Activated CD4-positive, alpha-beta T cell treated with anti-CD3 and anti-CD28 coated beads, Interleukin-2, amount 10 ng/mL, durations not matched to agents 24 days and 14 days (primary cell): Measurements from ENCODE around the gene METRNL. TPM values are rescaled to one million over a fixed set of nuclear protein-coding genes. Genes with fewer than 3 reads are reported as not detected.
A peak's percentile ranks its signal among the peaks of the same experiment; 100 is the strongest.

Experiments used
- DNase-seq: peaks from one replicate; pipeline ENCODE4 v3.0.0; 2022
- H3K27ac Mint-ChIP-seq: one replicate; pipeline ENCODE4 v1.8.0; 2022; ENCODE audit warnings: mild to moderate bottlenecking, mixed read lengths
- H3K27me3 Mint-ChIP-seq: one replicate; pipeline ENCODE4 v1.8.0; 2022; ENCODE audit warnings: mixed read lengths
- H3K36me3 Mint-ChIP-seq: one replicate; pipeline ENCODE4 v1.8.0; 2022; ENCODE audit warnings: low read depth, mild to moderate bottlenecking, mixed read lengths
- H3K4me1 Mint-ChIP-seq: one replicate; pipeline ENCODE4 v1.8.0; 2021; ENCODE audit warnings: mixed read lengths
- H3K4me3 Mint-ChIP-seq: one replicate; pipeline ENCODE4 v1.8.0; 2022; ENCODE audit warnings: mild to moderate bottlenecking, moderate library complexity, mixed read lengths
- H3K9me3 Mint-ChIP-seq: one replicate; pipeline ENCODE4 v1.8.0; 2021; ENCODE audit warnings: mixed read lengths
- intact Hi-C: fragments of 100-400 bp; cut with micrococcal nuclease; formaldehyde crosslinking; loops from one replicate; pipeline ENCODE4 v1.15.1; 2023
- total RNA-seq: library from RNA; stranded (reverse); gene quantifications from 2 replicates; pipeline ENCODE4 v1.2.3, GENCODE V29; 2022

Gene METRNL
- total RNA-seq, 1 donor from 2014 or later = 19.6 TPM

DNA sequence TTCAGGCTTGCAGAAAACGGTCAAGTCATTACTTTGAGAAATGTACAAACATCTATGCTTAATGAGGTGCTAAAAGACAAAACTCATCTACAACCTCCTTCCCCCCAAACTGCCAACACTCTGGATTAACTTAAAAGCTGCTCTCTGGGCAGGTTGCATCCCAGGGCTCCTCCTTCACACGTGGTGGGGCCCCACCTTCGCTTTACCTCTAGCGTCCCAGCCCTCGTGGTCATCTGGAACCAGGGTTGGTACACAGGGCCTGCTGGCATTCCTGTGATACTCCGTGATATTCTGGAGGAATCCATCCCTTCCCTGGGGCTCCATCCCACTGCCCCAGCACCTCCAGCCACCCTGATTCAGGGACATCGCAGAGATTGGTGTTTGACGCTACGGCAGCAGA lies 4.8 kb downstream of the METRNL start:
- Mint-ChIP-seq H3K36me3 (peaks cover 28% of the 10 kb centered on the region), H3K27ac (peak overlapping the region; percentile 85), H3K27me3 (no peaks in the 10 kb centered on the region), H3K9me3 (no peaks in the 10 kb centered on the region), H3K4me3 (peak overlapping the region; percentile 64), H3K4me1 (peaks cover 39% of the 10 kb centered on the region)
- no peak for DNase-seq
- intact Hi-C loops = loop anchor here (5.0 kb wide), 1 partner anchor 97 kb away; no protein-coding TSS in a partner anchor

GRCh38 chr17:83084621-83085056 lies 5.2 kb downstream of the METRNL start:
- Mint-ChIP-seq H3K27me3 (no peaks in the 10 kb centered on the region), H3K9me3 (no peaks in the 10 kb centered on the region), H3K4me1 (peaks cover 39% of the 10 kb centered on the region), H3K27ac (no peak overlapping the region), H3K4me3 (peak overlapping the region; percentile 64), H3K36me3 (peaks cover 28% of the 10 kb centered on the region)
- no peak for DNase-seq
- intact Hi-C loops = loop anchor here (5.0 kb wide), 1 partner anchor 97 kb away; no protein-coding TSS in a partner anchor

- Mint-ChIP-seq H3K27me3 (no peaks in the 10 kb centered on the region), H3K27ac (no peak overlapping the region), H3K9me3 (no peaks in the 10 kb centered on the region), H3K4me3 (peak overlapping the region; percentile 64), H3K36me3 (peaks cover 28% of the 10 kb centered on the region), H3K4me1 (peaks cover 39% of the 10 kb centered on the region)
- DNase-seq = no peak
- intact Hi-C loops = no loop called here
Measured at GRCh38 chr17:83085103-83085502, 5.7 kb downstream of the METRNL start.

DNA sequence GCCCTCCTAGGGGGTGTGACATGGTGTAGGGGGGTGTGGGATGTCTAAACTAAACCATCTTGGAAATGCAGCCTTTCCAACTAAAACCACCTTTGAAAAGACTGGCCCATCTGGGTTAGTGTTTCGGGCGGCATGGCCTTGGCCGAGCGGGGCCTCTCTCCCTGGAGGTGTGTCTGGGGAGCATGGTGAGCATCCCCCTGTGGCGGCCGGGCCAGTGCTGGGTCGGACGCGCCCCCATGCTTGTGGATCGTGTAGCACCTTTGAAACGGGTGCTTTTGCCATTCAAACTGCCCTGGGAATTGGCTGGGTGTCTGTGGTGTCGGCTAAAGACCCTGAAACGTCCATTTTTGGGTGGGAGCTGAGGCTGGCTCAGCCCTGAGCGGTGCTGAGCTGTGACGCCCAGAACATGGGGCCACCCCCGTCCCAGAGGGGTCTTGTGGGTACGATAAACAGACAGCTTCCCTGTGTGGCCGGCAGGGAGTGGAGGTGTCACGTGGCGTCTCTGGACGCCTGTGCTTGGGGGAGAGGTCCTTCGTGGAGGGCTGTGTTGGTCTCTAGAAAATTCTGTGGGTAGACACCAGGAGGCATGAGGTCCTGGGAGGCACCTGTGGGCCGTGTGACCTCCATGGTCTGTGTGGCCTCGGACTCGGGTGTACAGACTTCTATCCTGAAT lies 6.3 kb downstream of the METRNL start:
- no peaks in the 10 kb centered on the region for H3K9me3 Mint-ChIP-seq
- peaks cover 28% of the 10 kb centered on the region for H3K36me3 Mint-ChIP-seq
- H3K27me3 Mint-ChIP-seq = no peaks in the 10 kb centered on the region
- no peak for DNase-seq
- no peak overlapping the region for H3K4me3 Mint-ChIP-seq
- peaks cover 39% of the 10 kb centered on the region for H3K4me1 Mint-ChIP-seq
- no peak overlapping the region for H3K27ac Mint-ChIP-seq
- intact Hi-C loops = no loop called here

GRCh38 chr17:83086199-83086880 lies 6.9 kb downstream of the METRNL start:
- Mint-ChIP-seq H3K4me1 (peaks cover 39% of the 10 kb centered on the region), H3K9me3 (no peaks in the 10 kb centered on the region), H3K27ac (no peak overlapping the region), H3K27me3 (no peaks in the 10 kb centered on the region), H3K36me3 (peaks cover 29% of the 10 kb centered on the region), H3K4me3 (no peak overlapping the region)
- intact Hi-C loops = no loop called here
- no peak for DNase-seq

DNA sequence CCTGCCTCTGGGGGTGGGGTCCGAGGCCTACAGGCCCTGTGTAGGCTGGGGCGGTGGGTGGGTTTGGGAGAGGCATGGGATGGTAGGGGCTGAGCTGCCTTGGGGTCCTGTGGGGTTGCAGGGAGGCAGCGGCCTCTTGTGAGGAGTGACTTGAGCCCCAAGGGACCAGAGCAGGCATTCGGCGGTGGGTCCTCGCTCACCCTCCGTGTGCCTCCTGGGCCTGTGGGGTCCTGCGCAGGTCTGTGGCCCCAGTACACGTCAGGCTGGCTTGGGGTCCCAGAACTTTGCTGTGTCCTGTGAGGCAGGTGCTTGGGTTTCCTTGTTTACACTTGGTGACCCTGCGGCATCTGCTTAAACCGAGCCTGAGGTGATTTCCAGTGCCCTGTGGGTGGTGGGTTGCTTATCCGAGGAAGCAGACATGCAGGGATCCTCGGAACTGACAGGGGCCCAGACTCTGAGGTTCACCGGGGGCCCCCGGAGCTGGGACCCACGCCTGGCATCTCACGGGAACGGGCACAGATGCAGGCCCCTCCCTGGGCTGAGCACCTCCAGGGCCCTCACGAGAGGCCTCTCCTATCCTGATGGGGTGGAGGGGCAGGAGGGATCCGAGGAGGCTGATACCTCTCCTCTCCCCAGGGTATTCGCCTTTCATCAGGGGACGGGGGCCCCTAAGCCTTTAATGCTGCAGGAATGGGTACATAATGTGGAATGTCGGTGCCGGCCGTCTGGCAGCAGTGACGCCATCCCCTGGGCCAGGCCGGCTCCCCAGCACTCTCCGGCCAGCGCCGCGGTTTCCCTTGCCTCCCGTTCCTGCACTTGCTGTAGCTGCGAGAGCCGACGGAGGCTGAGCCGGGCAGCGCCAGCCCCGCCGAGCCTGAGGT lies 7.7 kb downstream of the METRNL start:
- intact Hi-C loops = no loop called here
- no peak for DNase-seq
- Mint-ChIP-seq H3K36me3 (peaks cover 26% of the 10 kb centered on the region), H3K4me3 (no peak overlapping the region), H3K9me3 (no peaks in the 10 kb centered on the region), H3K4me1 (peaks cover 35% of the 10 kb centered on the region), H3K27me3 (no peaks in the 10 kb centered on the region), H3K27ac (no peak overlapping the region)

DNA sequence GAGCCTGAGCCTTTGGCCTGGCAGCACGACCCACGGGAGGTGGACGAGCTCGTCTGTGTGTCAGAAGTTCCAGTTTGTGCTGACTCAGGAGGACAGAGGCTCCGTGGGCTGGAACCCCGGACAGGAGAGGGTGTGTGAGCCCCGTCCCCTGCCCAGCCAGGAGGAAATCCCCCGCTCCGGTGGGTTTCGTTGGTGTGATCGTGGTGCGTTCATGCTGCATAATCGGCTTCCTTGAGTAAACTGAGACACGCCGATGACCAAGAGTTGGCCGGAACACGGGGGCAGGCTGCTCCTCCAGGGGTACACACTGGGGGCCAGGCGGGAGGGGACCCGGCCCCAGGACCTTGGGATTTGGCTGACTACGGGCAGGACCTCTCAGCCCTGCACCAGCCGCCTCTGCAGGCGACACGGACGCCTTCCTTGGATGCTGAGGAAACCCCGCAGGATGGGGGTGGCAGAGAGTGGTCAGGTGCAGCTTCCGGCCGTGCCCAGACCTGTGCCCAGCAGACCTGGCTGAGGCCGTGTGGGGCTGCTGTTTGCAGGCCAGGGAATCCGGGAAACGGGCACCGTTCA lies 8.5 kb downstream of the METRNL start:
- peaks cover 27% of the 10 kb centered on the region for H3K4me1 Mint-ChIP-seq
- peaks cover 19% of the 10 kb centered on the region for H3K36me3 Mint-ChIP-seq
- DNase-seq = no peak

GRCh38 chr17:83088451-83088850 lies 9.0 kb downstream of the METRNL start:
- peaks cover 19% of the 10 kb centered on the region for H3K36me3 Mint-ChIP-seq
- intact Hi-C loops = no loop called here
- H3K9me3 Mint-ChIP-seq = no peaks in the 10 kb centered on the region
- H3K27ac Mint-ChIP-seq = no peak overlapping the region
- H3K4me3 Mint-ChIP-seq = no peak overlapping the region
- H3K4me1 Mint-ChIP-seq = peaks cover 22% of the 10 kb centered on the region
- H3K27me3 Mint-ChIP-seq = no peaks in the 10 kb centered on the region
- DNase-seq = no peak

More for the DNA sequence above, 8.5 kb downstream of the METRNL start:
- intact Hi-C loops = no loop called here
- Mint-ChIP-seq H3K9me3 (no peaks in the 10 kb centered on the region), H3K27ac (no peak overlapping the region), H3K27me3 (no peaks in the 10 kb centered on the region), H3K4me3 (no peak overlapping the region)

- peaks cover 19% of the 10 kb centered on the region for H3K36me3 Mint-ChIP-seq
- H3K4me1 Mint-ChIP-seq = peaks cover 17% of the 10 kb centered on the region
- intact Hi-C loops = no loop called here
- no peak for DNase-seq
- H3K27me3 Mint-ChIP-seq = no peaks in the 10 kb centered on the region
- no peaks in the 10 kb centered on the region for H3K9me3 Mint-ChIP-seq
- H3K27ac Mint-ChIP-seq = peak overlapping the region; percentile 8
- H3K4me3 Mint-ChIP-seq = no peak overlapping the region
Measured at GRCh38 chr17:83088909-83089308, 9.5 kb downstream of the METRNL start.

DNA sequence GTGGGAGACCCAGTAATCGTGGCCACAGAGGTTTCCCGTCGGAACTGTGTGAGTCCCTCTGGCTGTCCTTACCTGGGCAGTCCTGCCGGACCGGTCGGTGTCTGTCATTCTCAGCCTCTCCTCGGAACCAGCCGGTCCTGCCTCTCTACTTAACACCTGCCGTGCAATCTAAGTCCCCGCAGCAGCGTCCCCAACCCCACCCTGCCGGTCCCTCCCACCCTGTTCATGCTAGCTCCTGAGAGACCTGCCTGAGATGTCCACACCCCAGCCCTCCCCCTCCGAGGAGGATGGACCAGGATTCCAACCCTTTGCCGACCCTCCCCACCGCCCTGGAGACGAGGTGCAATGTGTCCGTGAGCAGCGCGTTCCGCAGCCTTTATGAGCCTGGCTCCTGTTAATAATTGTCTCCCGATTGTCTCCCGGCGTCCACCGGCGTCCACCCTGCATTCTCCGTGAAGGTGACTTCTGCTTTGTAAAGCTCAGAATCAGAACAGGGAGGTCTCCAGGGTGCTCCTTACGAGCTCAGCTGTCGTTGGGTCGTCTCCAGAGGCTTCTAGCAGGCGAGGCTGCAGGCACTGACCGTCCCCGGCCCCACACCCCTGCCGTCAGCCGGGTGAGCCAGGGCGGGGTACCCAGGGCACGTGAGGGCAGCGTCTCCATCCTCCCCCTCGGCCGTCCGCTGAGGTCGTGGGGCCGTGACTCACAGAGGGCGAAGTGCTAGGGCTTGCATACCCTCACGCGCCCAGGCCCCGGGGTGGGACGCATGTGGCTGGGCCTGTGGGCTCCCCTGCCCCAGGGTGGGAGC lies 10.1 kb downstream of the METRNL start:
- Mint-ChIP-seq H3K4me1 (peaks cover 11% of the 10 kb centered on the region), H3K4me3 (no peak overlapping the region), H3K27me3 (no peaks in the 10 kb centered on the region), H3K9me3 (no peaks in the 10 kb centered on the region), H3K36me3 (peaks cover 21% of the 10 kb centered on the region), H3K27ac (peak overlapping the region; percentile 8)
- intact Hi-C loops = no loop called here
- DNase-seq = no peak

- no peaks in the 10 kb centered on the region for H3K9me3 Mint-ChIP-seq
- intact Hi-C loops = no loop called here
- H3K27ac Mint-ChIP-seq = no peak overlapping the region
- no peak overlapping the region for H3K4me3 Mint-ChIP-seq
- peaks cover 8% of the 10 kb centered on the region for H3K4me1 Mint-ChIP-seq
- no peak for DNase-seq
- peaks cover 21% of the 10 kb centered on the region for H3K36me3 Mint-ChIP-seq
- no peaks in the 10 kb centered on the region for H3K27me3 Mint-ChIP-seq
Measured at GRCh38 chr17:83090444-83091256, 11.2 kb downstream of the METRNL start.

GRCh38 chr17:83091257-83092141 lies 12.1 kb downstream of the METRNL start:
- Mint-ChIP-seq H3K4me3 (no peak overlapping the region), H3K27ac (no peak overlapping the region), H3K9me3 (no peaks in the 10 kb centered on the region), H3K36me3 (peaks cover 18% of the 10 kb centered on the region), H3K27me3 (no peaks in the 10 kb centered on the region), H3K4me1 (peaks cover 3% of the 10 kb centered on the region)
- intact Hi-C loops = no loop called here
- no peak for DNase-seq
